K562 (cell line): ENCODE measurements around the gene SH2D3A. TPM values are rescaled to one million over a fixed set of nuclear protein-coding genes. Genes with fewer than 3 reads are reported as not detected.

ENCODE experiments used
- ATAC-seq: fragments of 200-7000 bp; cut with Tn5 transposase; 3 replicates; pipeline ENCODE4 v1.9.1; 2020; ENCODE audit warnings: moderate library complexity
- BruUV-seq: library from RNA; stranded (reverse); fragments of 400-500 nt; replicated peaks from 2 replicates; lab custom pipeline; 2021; lab: Mats Ljungman, UMichigan
- CTCF ChIA-PET: fragments of 300-600 bp; formaldehyde crosslinking; extraction: SDS; loops from one replicate; lab custom pipeline; 2021; ENCODE audit warnings: low intra/inter-chr PET ratio; lab: Yijun Ruan, JAX
- POLR2A ChIA-PET: fragments of 300-600, 350-650 bp; sonication (Branson Sonifier 250); formaldehyde crosslinking; extraction: SDS; loops from one replicate; lab custom pipeline; 2021; ENCODE audit warnings: antibody characterized with exemption, inconsistent platforms; lab: Yijun Ruan, JAX
- DNase-seq, 4 experiments: peaks; one replicate each; pipeline versions ENCODE4 v3.0.0 to v3.0.0-alpha.2; 2011 to 2018; ENCODE audit warnings: low spot score in 3 of 4, mixed read lengths in 3 of 4; ENCODE audit errors: extremely low read depth in 1 of 4
- FAIRE-seq: peaks from 2 replicates; lab custom pipeline; 2011; peaks lifted over from hg19 to GRCh38; lab: Jason Lieb, UNC
- H2AFZ ChIP-seq: 2 replicates; pipeline ENCODE4 v1.6.0; 2011; ENCODE audit warnings: low read depth, low read length, control low read depth, inconsistent platforms
- H3K27ac ChIP-seq: fragments of 200-600 bp; 3 replicates; pipeline ENCODE4 v1.8.0; 2011; ENCODE audit warnings: low read depth, mild to moderate bottlenecking, control low read depth, inconsistent platforms, low read length, moderate library complexity, mixed read lengths; ENCODE audit errors: extremely low read depth
- H3K27me3 ChIP-seq, 2 experiments: fragments of 300-600 bp in 1 of 2; 2 replicates in 1 of 2; 3 replicates in 1 of 2; pipeline versions ENCODE4 v1.6.0 to v1.8.0; 2011; ENCODE audit warnings: inconsistent platforms in 2 of 2, low read length in 2 of 2, mild to moderate bottlenecking in 1 of 2, mixed read lengths in 1 of 2, moderate library complexity in 1 of 2; ENCODE audit not compliant: control insufficient read depth in 2 of 2, insufficient read depth in 2 of 2
- H3K36me3 ChIP-seq: fragments of 300-600 bp; 3 replicates; pipeline ENCODE4 v1.8.0; 2011; ENCODE audit warnings: mild to moderate bottlenecking, low read length, inconsistent platforms; ENCODE audit not compliant: control insufficient read depth, insufficient read depth
- H3K4me1 ChIP-seq, 2 experiments: fragments of 200-600 bp in 1 of 2; replicated peaks in 1 of 2; 2 replicates in 1 of 2; 3 replicates in 1 of 2; pipeline versions ENCODE4 v1.5.1 to v1.8.0; 2011; ENCODE audit warnings: inconsistent platforms in 2 of 2, low read length in 2 of 2, mild to moderate bottlenecking in 1 of 2, mixed read lengths in 1 of 2, moderate library complexity in 1 of 2; ENCODE audit not compliant: control insufficient read depth in 2 of 2, insufficient read depth in 2 of 2
- H3K4me2 ChIP-seq: 2 replicates; pipeline ENCODE4 v1.6.1; 2011; ENCODE audit warnings: low read length, control low read depth, inconsistent platforms, mixed read lengths; ENCODE audit not compliant: insufficient read depth
- H3K4me3 ChIP-seq: fragments of 200-600 bp; sonication (generic), shearing (Covaris generic); 2 replicates; pipeline ENCODE4 v1.5.1; 2016; ENCODE audit warnings: control low read depth, inconsistent platforms
- H3K79me2 ChIP-seq: fragments of 200-600 bp; 3 replicates; pipeline ENCODE4 v1.8.0; 2011; ENCODE audit warnings: low read length, inconsistent platforms; ENCODE audit not compliant: control insufficient read depth, insufficient read depth
- H3K9ac ChIP-seq, 2 experiments: 2 replicates each; pipeline versions ENCODE4 v1.6.0 to v1.6.1; 2011; ENCODE audit warnings: low read depth in 2 of 2, low read length in 2 of 2, control low read depth in 1 of 2, inconsistent platforms in 1 of 2, mild to moderate bottlenecking in 1 of 2, mixed read lengths in 1 of 2; ENCODE audit not compliant: insufficient read depth in 1 of 2
- H3K9me1 ChIP-seq: one replicate; pipeline ENCODE4 v1.6.0; 2011; ENCODE audit warnings: inconsistent platforms, mild to moderate bottlenecking, low read length, moderate library complexity; ENCODE audit not compliant: control insufficient read depth, insufficient read depth
- H3K9me3 ChIP-seq: replicated peaks from 2 replicates; pipeline ENCODE4 v1.5.1; 2011; ENCODE audit warnings: low read depth, low read length, inconsistent platforms; ENCODE audit not compliant: control insufficient read depth, insufficient read depth
- H4K20me1 ChIP-seq: replicated peaks from 2 replicates; pipeline ENCODE4 v1.6.1; 2011; ENCODE audit warnings: low read length, inconsistent platforms, mixed read lengths; ENCODE audit not compliant: control insufficient read depth, insufficient read depth
- ADNP ChIP-seq: fragments of 200-800 bp; sonication (Bioruptor generic); IDR thresholded peaks from 2 replicates; pipeline ENCODE4 v1.6.1; 2016; ENCODE audit warnings: missing genetic modification characterization, missing compliant biosample characterization
- HDAC6 ChIP-seq: IDR thresholded peaks from 2 replicates; pipeline ENCODE4 v1.6.1; 2012; ENCODE audit warnings: low read depth, mild to moderate bottlenecking, control low read depth, inconsistent platforms, low read length, moderate library complexity
- HMG20A ChIP-seq: fragments of 450-650 bp; formaldehyde crosslinking; conservative IDR thresholded peaks from 2 replicates; pipeline ENCODE4 v1.4.0; 2020; ENCODE audit warnings: mild to moderate bottlenecking, mixed read lengths
- MTF1 ChIP-seq: fragments of 250-450 bp; sonication (Bioruptor Pico); IDR thresholded peaks from 2 replicates; pipeline ENCODE4 v1.9.0; 2021; ENCODE audit warnings: moderate library complexity, mild to moderate bottlenecking, inconsistent platforms, borderline replicate concordance
- XRCC5 ChIP-seq: fragments of 200-400 bp; formaldehyde crosslinking; IDR thresholded peaks from 2 replicates; pipeline ENCODE4 v1.6.1; 2017; ENCODE audit warnings: low read depth, mild to moderate bottlenecking, low read length
- ZNF146 ChIP-seq: IDR thresholded peaks from one replicate; pipeline ENCODE4 v1.6.1; 2018; ENCODE audit warnings: missing compliant biosample characterization; ENCODE audit not compliant: unreplicated experiment
- ZNF75A ChIP-seq: fragments of 450-650 bp; formaldehyde crosslinking; IDR thresholded peaks from 2 replicates; pipeline ENCODE4 v1.4.0; 2020; ENCODE audit warnings: mild to moderate bottlenecking
- ZZZ3 ChIP-seq: fragments of 450-650 bp; IDR thresholded peaks from 2 replicates; pipeline ENCODE4 v1.6.1; 2016; ENCODE audit warnings: antibody characterized with exemption, mild to moderate bottlenecking, moderate library complexity
- WGBS: fragments of 100-300 bp; shearing (Covaris generic); methylation state at CpG from one replicate; pipeline ENCODE4 v1.1.6; 2016; ENCODE audit warnings: low coverage, mixed read lengths; ENCODE audit not compliant: insufficient coverage; ENCODE audit errors: missing lambda C conversion rate; 5-methylcytosine and 5-hydroxymethylcytosine counted together
- in situ Hi-C: fragments of 300-500 bp; cut with MboI; formaldehyde crosslinking; loops from 4 replicates; pipeline ENCODE4 v1.15.0; 2018; ENCODE audit warnings: inconsistent platforms, mixed read lengths
- intact Hi-C: fragments of 100-400 bp; cut with micrococcal nuclease; formaldehyde crosslinking; loops from 2 replicates; pipeline ENCODE4 v1.14.2; 2022
- polyA plus RNA-seq, 8 experiments: library from polyadenylated mRNA; depleted of rRNA in 4 of 8; stranded (reverse) in 5 of 8; unstranded in 3 of 8; fragments of >200 nt; fragmentation: Nextera tagmentation in 2 of 8; fragmentation: Illumina TruSeq in 1 of 8; extraction: Ambion mirVana in 2 of 8; extraction: Trizol in 1 of 8; gene quantifications; 2 replicates each; pipeline versions ENCODE4 v1.2.1 to v1.2.3, GENCODE V29; 2011 to 2014; ENCODE audit warnings: inconsistent platforms in 1 of 8, missing spikeins in 1 of 8
- total RNA-seq, 7 experiments: library from RNA; depleted of rRNA in 6 of 7; stranded (reverse); fragments of >200 nt in 6 of 7; fragmentation: Illumina TruSeq in 2 of 7; extraction: Trizol in 2 of 7; gene quantifications; 2 replicates each; pipeline versions ENCODE4 v1.2.1 to v1.2.3, GENCODE V29; 2011 to 2021; ENCODE audit warnings: low replicate concordance in 1 of 7

SH2D3A gene
- total and polyA plus RNA-seq, 9 of the 15 experiments (the other 6 are each of a cell fraction or from before 2014, with no cell fraction given), result 0.75 to 26.3 (median 8.9) TPM

DNA sequence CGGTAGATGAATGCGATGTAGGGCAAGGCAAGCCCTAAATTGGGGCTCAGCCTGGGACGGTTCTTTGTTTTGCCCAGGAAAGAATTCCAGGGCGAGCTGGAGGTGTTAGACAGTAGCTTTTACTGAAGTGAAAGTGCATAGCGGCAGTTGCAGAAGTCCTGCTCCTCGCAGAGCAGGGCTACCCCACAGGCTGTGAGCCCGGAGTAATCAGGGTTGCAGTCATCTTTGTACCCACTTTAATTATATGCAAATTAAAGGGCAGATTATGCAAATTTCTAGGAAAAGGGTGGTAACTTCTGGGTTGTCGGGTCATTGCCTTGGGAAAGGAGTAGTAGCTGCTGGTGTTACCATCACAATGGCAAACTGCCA lies 35.8 kb upstream of the SH2D3A start:
- Histone ChIP-seq H3K4me1 (peaks cover 17 to 20% of the 10 kb centered on the region in 2 experiments), H3K36me3 (no peaks in the 10 kb centered on the region), H3K79me2 (peaks cover 4% of the 10 kb centered on the region; the same call in 1 of the 3 replicates), H3K27ac (no peak overlapping the region; the same call in 2 of the 3 replicates), H4K20me1 (no peaks in the 10 kb centered on the region), H3K9ac (no peak overlapping the region), H3K4me3 (no peak overlapping the region), H3K4me2 (no peak overlapping the region), H3K27me3 (no peaks in the 10 kb centered on the region), H3K9me3 (no peaks in the 10 kb centered on the region), H3K9me1 (no peaks in the 10 kb centered on the region), H2AFZ (no peak overlapping the region)
- in situ Hi-C loops (no loop called here), intact Hi-C loops (no loop called here)
- no peak for DNase-seq
- CTCF ChIA-PET, result no interaction called here
- POLR2A ChIA-PET, result interaction anchor here (0.9 kb wide), 1 partner anchor 9 kb away, joined by 3 read pairs; no protein-coding TSS in a partner anchor
- TF ChIP-seq XRCC5, result no peak
- TF ChIP-seq MTF1 (CRISPR knock-in tag), result no peak
- no peak for TF ChIP-seq ZZZ3
- no peak for TF ChIP-seq ZNF146
- 0 out of 2 replicates have a peak, but pooled peaks have one; percentile 2 for TF ChIP-seq ADNP
- TF ChIP-seq HMG20A, result no peak
- TF ChIP-seq HDAC6, result no peak
- no peak for TF ChIP-seq ZNF75A (CRISPR knock-in tag)
- FAIRE-seq, result no peak
- WGBS, result 83% methylated on average over 7 of the region's 8 CpGs
- no TSS peak for BruUV-seq
- no peak for ATAC-seq
